DND-41 (cell line): ENCODE measurements around the gene HAND1.

ENCODE experiments used
- EZH2 ChIP-seq: IDR thresholded peaks from 3 replicates; pipeline ENCODE4 v1.6.1; 2012; ENCODE audit warnings: borderline replicate concordance, low read depth, mild to moderate bottlenecking, moderate library complexity, low read length, inconsistent platforms; ENCODE audit not compliant: severe bottlenecking
- TF ChIP-seq, protein P1 (sequence below): IDR thresholded peaks from 2 replicates; pipeline ENCODE4 v1.5.1; 2012; ENCODE audit warnings: borderline replicate concordance, low read length, moderate library complexity, mild to moderate bottlenecking; ENCODE audit not compliant: poor library complexity, severe bottlenecking; ENCODE audit errors: extremely low read depth

DNA sequence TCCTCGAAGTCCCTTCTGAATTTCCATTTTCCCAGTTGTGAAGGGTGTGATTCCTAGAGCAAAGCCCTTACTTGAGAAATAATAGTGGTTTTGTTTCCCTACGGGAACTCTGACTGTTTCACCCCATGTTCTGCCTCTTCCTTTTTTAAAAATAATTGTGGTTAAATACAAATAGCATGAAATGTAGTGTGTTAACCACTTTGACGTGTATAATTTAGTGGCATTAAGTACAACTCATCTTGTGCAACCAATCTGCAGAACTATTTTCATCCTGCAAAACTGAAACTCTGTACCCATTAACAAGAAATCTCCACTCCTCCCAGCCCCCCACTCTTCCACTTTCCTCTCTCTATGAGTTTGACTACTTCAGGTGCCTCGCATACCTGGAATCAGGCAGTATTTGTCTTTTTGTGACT, 35.6 kb upstream of the HAND1 start:
- TF ChIP-seq, protein P1, sequence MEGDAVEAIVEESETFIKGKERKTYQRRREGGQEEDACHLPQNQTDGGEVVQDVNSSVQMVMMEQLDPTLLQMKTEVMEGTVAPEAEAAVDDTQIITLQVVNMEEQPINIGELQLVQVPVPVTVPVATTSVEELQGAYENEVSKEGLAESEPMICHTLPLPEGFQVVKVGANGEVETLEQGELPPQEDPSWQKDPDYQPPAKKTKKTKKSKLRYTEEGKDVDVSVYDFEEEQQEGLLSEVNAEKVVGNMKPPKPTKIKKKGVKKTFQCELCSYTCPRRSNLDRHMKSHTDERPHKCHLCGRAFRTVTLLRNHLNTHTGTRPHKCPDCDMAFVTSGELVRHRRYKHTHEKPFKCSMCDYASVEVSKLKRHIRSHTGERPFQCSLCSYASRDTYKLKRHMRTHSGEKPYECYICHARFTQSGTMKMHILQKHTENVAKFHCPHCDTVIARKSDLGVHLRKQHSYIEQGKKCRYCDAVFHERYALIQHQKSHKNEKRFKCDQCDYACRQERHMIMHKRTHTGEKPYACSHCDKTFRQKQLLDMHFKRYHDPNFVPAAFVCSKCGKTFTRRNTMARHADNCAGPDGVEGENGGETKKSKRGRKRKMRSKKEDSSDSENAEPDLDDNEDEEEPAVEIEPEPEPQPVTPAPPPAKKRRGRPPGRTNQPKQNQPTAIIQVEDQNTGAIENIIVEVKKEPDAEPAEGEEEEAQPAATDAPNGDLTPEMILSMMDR = no peak
- TF ChIP-seq EZH2 = no peak
